AG09309 (cell line): Measurements from ENCODE around the gene FGF14.

Source experiments
- DNase-seq: peaks from one replicate; pipeline ENCODE4 v3.0.0-alpha.2; 2010; ENCODE audit warnings: low read depth
- H3K4me3 ChIP-seq: 2 replicates; pipeline ENCODE4 v1.5.1; 2011; ENCODE audit warnings: mild to moderate bottlenecking, low read depth, low read length, moderate library complexity; ENCODE audit not compliant: control insufficient read depth
- CTCF ChIP-seq: IDR thresholded peaks from 2 replicates; pipeline ENCODE4 v1.5.1; 2011; ENCODE audit warnings: mild to moderate bottlenecking, low read depth, low read length, inconsistent platforms; ENCODE audit not compliant: insufficient read depth, control insufficient read depth; ENCODE audit errors: missing control alignments

The FGF14 gene

DNA sequence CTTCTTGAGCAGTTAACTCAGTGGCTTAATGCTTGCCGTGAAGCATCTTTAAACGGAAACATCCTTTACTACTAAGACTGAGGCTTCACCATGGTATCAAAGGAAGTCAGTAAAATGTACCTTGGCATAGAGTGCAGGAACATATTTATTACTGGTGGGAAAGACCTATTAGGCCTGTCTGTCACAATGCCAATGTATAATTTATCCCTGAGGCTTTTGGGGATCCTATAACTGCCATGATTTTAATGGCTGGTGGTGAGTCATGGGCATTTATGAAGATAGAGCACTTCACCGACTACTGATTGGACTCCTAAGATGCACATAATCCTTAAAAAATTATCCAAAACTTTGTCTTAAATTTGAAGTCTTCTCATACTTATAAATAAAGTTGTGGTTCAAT is 79.6 kb downstream of the FGF14 start:
- no peak for TF ChIP-seq CTCF
- no peak for DNase-seq
- H3K4me3 ChIP-seq: no peak overlapping the region

DNA sequence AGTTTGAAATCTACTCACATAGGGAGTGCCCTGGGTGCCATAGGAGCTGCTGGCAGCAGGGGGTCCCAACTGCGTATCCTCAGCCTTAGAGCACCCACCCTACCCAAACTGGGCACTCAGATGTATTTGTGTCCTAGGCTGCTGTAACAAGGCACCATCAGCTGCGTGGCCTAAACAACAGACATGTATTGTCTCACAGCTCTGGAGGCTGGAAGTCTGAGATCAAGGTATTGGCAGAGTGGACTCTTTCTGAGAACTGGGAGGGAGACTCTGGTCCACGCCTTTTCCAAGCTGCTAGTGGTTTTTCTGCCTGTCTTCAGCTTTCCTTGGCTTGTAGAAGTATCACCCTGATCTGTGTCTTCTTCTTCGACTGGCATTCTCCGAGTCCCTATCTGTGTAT is 83.6 kb downstream of the FGF14 start:
- TF ChIP-seq CTCF: no peak
- H3K4me3 ChIP-seq: no peak overlapping the region
- DNase-seq: no peak

- DNase-seq: no peak
- no peak overlapping the region for H3K4me3 ChIP-seq
- TF ChIP-seq CTCF: no peak
Observed at GRCh38 chr13:102317593-102317992, 84.3 kb downstream of the FGF14 start.

- TF ChIP-seq CTCF: no peak
- DNase-seq: no peak
- no peak overlapping the region for H3K4me3 ChIP-seq
Observed at GRCh38 chr13:102316732-102317131, 85.1 kb downstream of the FGF14 start.

- no peak for TF ChIP-seq CTCF
- no peak for DNase-seq
- no peak overlapping the region for H3K4me3 ChIP-seq
Observed at GRCh38 chr13:102312841-102313240, 89.0 kb downstream of the FGF14 start.

DNA sequence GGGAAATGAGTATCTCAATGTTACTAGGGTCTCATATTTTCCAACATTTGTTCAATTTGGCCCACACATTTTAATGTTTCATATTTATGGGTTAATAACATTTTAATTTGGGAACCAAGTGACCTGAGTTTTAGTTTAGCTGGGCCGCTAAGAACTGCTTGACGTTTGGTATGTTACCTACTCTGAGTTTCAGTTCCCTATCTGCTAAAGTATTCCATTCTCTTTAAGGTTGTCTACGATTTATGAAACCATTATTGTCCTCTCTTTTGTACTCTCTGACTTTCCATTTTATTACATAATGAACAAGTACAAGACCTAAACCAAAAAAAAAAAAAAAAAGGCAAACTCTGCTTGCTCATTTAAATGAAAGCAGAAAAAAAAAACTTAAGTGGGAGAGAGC is 89.9 kb downstream of the FGF14 start:
- TF ChIP-seq CTCF: no peak
- no peak overlapping the region for H3K4me3 ChIP-seq
- no peak for DNase-seq

DNA sequence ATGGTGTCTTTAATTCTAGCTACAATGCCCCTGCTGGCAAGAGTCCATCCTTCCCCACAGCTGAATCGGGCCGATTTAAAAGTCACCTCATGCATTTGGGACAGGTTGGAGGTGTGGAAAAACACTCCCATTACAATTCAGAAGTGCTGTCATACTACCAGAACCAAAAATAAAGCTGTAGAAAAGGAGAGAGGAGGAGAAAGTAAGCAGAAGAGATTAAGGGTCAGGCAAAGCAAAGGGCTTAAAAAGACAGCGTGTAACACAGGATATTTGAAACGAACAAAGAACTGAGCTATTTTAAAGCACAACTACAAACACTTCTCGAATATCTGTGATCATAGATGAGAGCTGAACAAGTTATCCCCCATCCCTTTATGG is 90.4 kb downstream of the FGF14 start:
- TF ChIP-seq CTCF: no peak
- no peak overlapping the region for H3K4me3 ChIP-seq
- no peak for DNase-seq
